Calu3 (cell line): Measurements from ENCODE around the gene OPN1LW. TPM values are rescaled to one million over a fixed set of nuclear protein-coding genes. Genes with fewer than 3 reads are reported as not detected.
"Not testable (repeated sequence)": the region's sequence is repeated elsewhere in the genome, so short reads cannot be mapped to it uniquely, and the experiment has no call there.

Experiments
- BruUV-seq: library from RNA; stranded (reverse); fragments of 400-500 nt; replicated peaks from 2 replicates; lab custom pipeline; 2021; lab: Mats Ljungman, UMichigan
- CTCF ChIA-PET: fragments of 300-600 bp; sonication (Branson Sonifier 250); formaldehyde crosslinking; loops from one replicate; lab custom pipeline; 2022; ENCODE audit warnings: antibody characterized with exemption; lab: Charles Lee
- DNase-seq: peaks from one replicate; pipeline ENCODE4 v3.0.0; 2022
- H3K27ac Mint-ChIP-seq: one replicate; pipeline ENCODE4 v1.8.0; 2022; ENCODE audit warnings: mixed read lengths; ENCODE audit not compliant: unreplicated experiment
- H3K27me3 Mint-ChIP-seq: one replicate; pipeline ENCODE4 v1.8.0; 2022; ENCODE audit warnings: mixed read lengths; ENCODE audit not compliant: unreplicated experiment
- H3K36me3 Mint-ChIP-seq: one replicate; pipeline ENCODE4 v1.8.0; 2022; ENCODE audit warnings: mild to moderate bottlenecking, moderate library complexity, mixed read lengths; ENCODE audit not compliant: insufficient read depth, unreplicated experiment
- H3K4me1 Mint-ChIP-seq: one replicate; pipeline ENCODE4 v1.8.0; 2022; ENCODE audit warnings: mild to moderate bottlenecking, low read depth, mixed read lengths; ENCODE audit not compliant: unreplicated experiment
- H3K4me3 Mint-ChIP-seq: one replicate; pipeline ENCODE4 v1.8.0; 2022; ENCODE audit warnings: mild to moderate bottlenecking, low read depth, moderate library complexity, mixed read lengths; ENCODE audit not compliant: unreplicated experiment
- H3K9me3 Mint-ChIP-seq: one replicate; pipeline ENCODE4 v1.8.0; 2022; ENCODE audit warnings: low read depth, mixed read lengths; ENCODE audit not compliant: unreplicated experiment
- intact Hi-C: fragments of 100-400 bp; cut with micrococcal nuclease; formaldehyde crosslinking; loops from one replicate; pipeline ENCODE4 v1.10.0; 2022; ENCODE audit not compliant: unreplicated experiment
- total RNA-seq: library from RNA; stranded (reverse); gene quantifications from 2 replicates; pipeline ENCODE4 v1.2.3, GENCODE V29; 2022

The OPN1LW gene
- total RNA-seq, 1 experiment from 2014 or later: not detected

DNA sequence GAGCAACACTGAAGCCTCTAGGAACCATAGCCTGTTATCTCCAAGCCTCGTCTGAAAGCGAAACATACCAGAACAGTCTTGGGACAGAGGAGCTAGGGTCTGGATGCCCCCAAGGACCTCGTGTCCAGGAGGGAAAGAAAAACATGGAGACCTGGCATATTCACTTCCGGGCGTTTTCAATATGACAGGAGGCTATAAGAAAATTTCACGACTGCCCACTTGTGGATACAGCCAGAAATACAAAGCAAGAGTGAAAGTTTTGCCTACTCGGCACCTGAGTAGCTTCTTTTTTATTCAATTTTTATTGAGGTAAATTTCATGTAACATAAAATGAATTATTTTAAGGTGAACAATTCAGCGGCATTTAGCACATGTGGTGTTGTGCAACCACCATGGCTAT lies 20.9 kb downstream of the OPN1LW start:
- intact Hi-C loops, H3K27ac Mint-ChIP-seq, H3K4me1 Mint-ChIP-seq, DNase-seq, H3K36me3 Mint-ChIP-seq, BruUV-seq, CTCF ChIA-PET, H3K9me3 Mint-ChIP-seq, H3K27me3 Mint-ChIP-seq, H3K4me3 Mint-ChIP-seq: not testable (repeated sequence)

DNA sequence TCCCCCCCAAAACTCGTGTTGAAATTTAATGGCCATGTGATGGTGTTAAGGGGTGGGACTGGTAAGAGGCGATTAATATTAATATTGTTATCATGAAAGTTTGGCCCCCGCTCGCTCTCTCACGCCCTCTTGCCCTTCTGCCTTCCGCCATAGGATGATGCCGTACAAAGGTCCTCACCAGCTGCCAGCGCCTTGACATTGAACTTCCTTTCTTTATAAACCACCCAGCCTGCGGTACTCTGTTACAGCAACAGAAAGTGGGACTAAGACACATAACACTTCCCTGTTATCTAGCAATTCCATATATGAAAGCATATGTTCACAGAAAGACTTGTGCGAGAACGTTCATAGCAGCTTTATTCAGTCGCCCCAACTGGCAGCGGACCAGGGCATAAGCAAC lies 24.3 kb downstream of the OPN1LW start:
- H3K27me3 Mint-ChIP-seq, H3K27ac Mint-ChIP-seq, CTCF ChIA-PET, DNase-seq, H3K9me3 Mint-ChIP-seq, BruUV-seq, H3K36me3 Mint-ChIP-seq, H3K4me1 Mint-ChIP-seq, intact Hi-C loops, H3K4me3 Mint-ChIP-seq: not testable (repeated sequence)

GRCh38 chrX:154172535-154172943 lies 28.5 kb downstream of the OPN1LW start:
- H3K9me3 Mint-ChIP-seq, DNase-seq, intact Hi-C loops, BruUV-seq, H3K4me3 Mint-ChIP-seq, H3K36me3 Mint-ChIP-seq, H3K27me3 Mint-ChIP-seq, CTCF ChIA-PET, H3K4me1 Mint-ChIP-seq, H3K27ac Mint-ChIP-seq: not testable (repeated sequence)

- CTCF ChIA-PET, H3K4me1 Mint-ChIP-seq, H3K27ac Mint-ChIP-seq, DNase-seq, H3K9me3 Mint-ChIP-seq, H3K4me3 Mint-ChIP-seq, BruUV-seq, H3K27me3 Mint-ChIP-seq, intact Hi-C loops, H3K36me3 Mint-ChIP-seq: not testable (repeated sequence)
Observed at GRCh38 chrX:154174356-154174755, 30.3 kb downstream of the OPN1LW start.

GRCh38 chrX:154182296-154182695 lies 38.3 kb downstream of the OPN1LW start, which contains the start of gene OPN1MW:
OPN1MW (plus strand) TSS chrX:154182596; CDS start chrX:154182678, 82 bp downstream.
- H3K9me3 Mint-ChIP-seq, H3K27ac Mint-ChIP-seq, H3K4me3 Mint-ChIP-seq, BruUV-seq, DNase-seq, H3K36me3 Mint-ChIP-seq, H3K4me1 Mint-ChIP-seq, CTCF ChIA-PET, intact Hi-C loops, H3K27me3 Mint-ChIP-seq: not testable (repeated sequence)

- CTCF ChIA-PET, H3K36me3 Mint-ChIP-seq, DNase-seq, H3K27ac Mint-ChIP-seq, H3K27me3 Mint-ChIP-seq, H3K9me3 Mint-ChIP-seq, BruUV-seq, H3K4me3 Mint-ChIP-seq, H3K4me1 Mint-ChIP-seq, intact Hi-C loops: not testable (repeated sequence)
Observed at GRCh38 chrX:154183794-154184193, 39.8 kb downstream of the OPN1LW start.

DNA sequence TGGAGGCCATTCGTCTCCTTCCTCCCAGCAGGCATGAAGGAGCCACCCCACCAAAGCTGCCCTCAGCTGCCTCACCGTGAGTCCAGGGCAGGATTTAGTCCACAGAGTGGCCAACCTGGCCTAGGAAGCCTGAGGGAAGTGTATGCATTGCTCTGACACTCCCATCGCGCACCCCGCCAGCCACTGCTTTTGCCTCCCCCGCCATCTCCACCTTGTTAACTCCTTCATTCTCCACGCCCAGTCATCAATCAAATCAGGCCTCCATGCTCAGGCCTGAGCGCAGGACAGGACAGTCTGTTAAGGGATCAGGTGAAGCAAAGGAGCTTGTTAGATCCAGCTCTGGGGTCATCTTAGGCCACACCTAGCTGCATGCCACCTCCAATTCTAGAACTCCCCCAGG lies 48.8 kb downstream of the OPN1LW start:
- intact Hi-C loops, CTCF ChIA-PET, BruUV-seq, H3K9me3 Mint-ChIP-seq, H3K36me3 Mint-ChIP-seq, H3K4me1 Mint-ChIP-seq, H3K4me3 Mint-ChIP-seq, DNase-seq, H3K27ac Mint-ChIP-seq, H3K27me3 Mint-ChIP-seq: not testable (repeated sequence)

- H3K9me3 Mint-ChIP-seq, H3K4me1 Mint-ChIP-seq, CTCF ChIA-PET, BruUV-seq, H3K36me3 Mint-ChIP-seq, H3K27me3 Mint-ChIP-seq, H3K4me3 Mint-ChIP-seq, intact Hi-C loops, DNase-seq, H3K27ac Mint-ChIP-seq: not testable (repeated sequence)
Observed at GRCh38 chrX:154194316-154194715, 50.3 kb downstream of the OPN1LW start.

GRCh38 chrX:154196466-154196865 lies 52.4 kb downstream of the OPN1LW start:
- H3K4me3 Mint-ChIP-seq, H3K27me3 Mint-ChIP-seq, H3K36me3 Mint-ChIP-seq, intact Hi-C loops, H3K4me1 Mint-ChIP-seq, BruUV-seq, DNase-seq, CTCF ChIA-PET, H3K27ac Mint-ChIP-seq, H3K9me3 Mint-ChIP-seq: not testable (repeated sequence)
